Neuronal stem cell (in vitro differentiated cells): ENCODE results near the gene PWWP2B.

Source experiments
- DNase-seq: peaks from one replicate; pipeline ENCODE4 v3.0.0-alpha.2; 2013; ENCODE audit warnings: low spot score
- H2AFZ ChIP-seq: one replicate; pipeline ENCODE4 v1.6.1; 2013; ENCODE audit warnings: mild to moderate bottlenecking, low read length, inconsistent platforms
- H2AK5ac ChIP-seq: 2 replicates; pipeline ENCODE4 v1.6.1; 2013; ENCODE audit warnings: low read depth, mild to moderate bottlenecking, inconsistent platforms, low read length, moderate library complexity, mixed read lengths
- H2BK120ac ChIP-seq: 2 replicates; pipeline ENCODE4 v1.6.1; 2013; ENCODE audit warnings: low read depth, mild to moderate bottlenecking, inconsistent platforms, low read length, moderate library complexity, mixed read lengths
- H2BK12ac ChIP-seq: one replicate; pipeline ENCODE4 v1.6.1; 2013; ENCODE audit warnings: low read length, inconsistent platforms
- H2BK15ac ChIP-seq: 2 replicates; pipeline ENCODE4 v1.6.1; 2013; ENCODE audit warnings: mild to moderate bottlenecking, low read length, inconsistent platforms, mixed read lengths
- H2BK5ac ChIP-seq: one replicate; pipeline ENCODE4 v1.6.1; 2013; ENCODE audit warnings: inconsistent platforms, mild to moderate bottlenecking, low read length, moderate library complexity
- H3K14ac ChIP-seq: one replicate; pipeline ENCODE4 v1.6.1; 2013; ENCODE audit warnings: low read length, inconsistent platforms
- H3K18ac ChIP-seq: 2 replicates; pipeline ENCODE4 v1.6.1; 2013; ENCODE audit warnings: low read length, inconsistent platforms
- H3K23ac ChIP-seq: 2 replicates; pipeline ENCODE4 v1.6.1; 2013; ENCODE audit warnings: low read depth, mild to moderate bottlenecking, mixed read lengths, low read length, inconsistent platforms; ENCODE audit not compliant: poor library complexity
- H3K27ac ChIP-seq: replicated peaks from 3 replicates; pipeline ENCODE4 v1.5.1; 2013; ENCODE audit warnings: low read length, inconsistent platforms
- H3K27me3 ChIP-seq, 3 experiments: 2 replicates each; pipeline ENCODE4 v1.6.1; 2013; ENCODE audit warnings: low read length in 3 of 3, mild to moderate bottlenecking in 2 of 3, inconsistent platforms in 1 of 3, low read depth in 1 of 3, mixed read lengths in 1 of 3, moderate library complexity in 1 of 3; ENCODE audit not compliant: control insufficient read depth in 3 of 3, insufficient read depth in 3 of 3
- H3K36me3 ChIP-seq, 2 donors: replicated peaks in 1 of 2; 2 replicates each; pipeline ENCODE4 v1.6.1; 2013; ENCODE audit warnings: low read length in 2 of 2; ENCODE audit not compliant: control insufficient read depth in 2 of 2, insufficient read depth in 2 of 2
- H3K4ac ChIP-seq: 2 replicates; pipeline ENCODE4 v1.6.1; 2013; ENCODE audit warnings: inconsistent platforms, mild to moderate bottlenecking, low read length, moderate library complexity
- H3K4me1 ChIP-seq, 2 donors: 1 replicate in 1 of 2; 2 replicates in 1 of 2; pipeline ENCODE4 v1.6.1; 2013; ENCODE audit warnings: low read length in 2 of 2, low read depth in 1 of 2; ENCODE audit not compliant: control insufficient read depth in 2 of 2, insufficient read depth in 1 of 2
- H3K4me2 ChIP-seq: one replicate; pipeline ENCODE4 v1.6.1; 2013; ENCODE audit warnings: mild to moderate bottlenecking, low read length, inconsistent platforms; ENCODE audit not compliant: insufficient read depth, poor library complexity, severe bottlenecking
- H3K4me3 ChIP-seq, 2 donors: 2 replicates each; pipeline ENCODE4 v1.5.1; 2013; ENCODE audit warnings: low read length in 2 of 2, mild to moderate bottlenecking in 2 of 2, inconsistent platforms in 1 of 2, moderate library complexity in 1 of 2
- H3K79me1 ChIP-seq: one replicate; pipeline ENCODE4 v1.6.1; 2013; ENCODE audit warnings: low read depth, mild to moderate bottlenecking, inconsistent platforms, low read length, moderate library complexity
- H3K9ac ChIP-seq: one replicate; pipeline ENCODE4 v1.6.1; 2013; ENCODE audit warnings: mild to moderate bottlenecking, low read depth, low read length, inconsistent platforms; ENCODE audit not compliant: poor library complexity
- H3K9me3 ChIP-seq, 2 donors: replicated peaks in 1 of 2; 2 replicates each; pipeline versions ENCODE3 to v1.6.1; 2013; ENCODE audit warnings: low read length in 2 of 2, mild to moderate bottlenecking in 2 of 2, inconsistent platforms in 1 of 2, low read depth in 1 of 2, mixed read lengths in 1 of 2, moderate library complexity in 1 of 2; ENCODE audit not compliant: control insufficient read depth in 2 of 2, insufficient read depth in 1 of 2
- H4K8ac ChIP-seq: one replicate; pipeline ENCODE4 v1.6.1; 2013; ENCODE audit warnings: low read depth, mild to moderate bottlenecking, inconsistent platforms, low read length, moderate library complexity
- H4K91ac ChIP-seq: one replicate; pipeline ENCODE4 v1.6.1; 2013; ENCODE audit warnings: low read length, low read depth, mild to moderate bottlenecking, inconsistent platforms; ENCODE audit not compliant: poor library complexity
- WGBS, 2 donors: extraction: QIAGEN DNeasy Blood & Tissue Kit; methylation state at CpG; one replicate each; pipeline ENCODE4 v1.1.7; 2013; ENCODE audit warnings: missing lambda C conversion rate in 2 of 2, mixed read lengths in 1 of 2; ENCODE audit not compliant: insufficient read length in 2 of 2, insufficient replicate concordance in 1 of 2; ENCODE audit errors: extremely low coverage in 2 of 2; 5-methylcytosine and 5-hydroxymethylcytosine counted together

Gene PWWP2B

DNA sequence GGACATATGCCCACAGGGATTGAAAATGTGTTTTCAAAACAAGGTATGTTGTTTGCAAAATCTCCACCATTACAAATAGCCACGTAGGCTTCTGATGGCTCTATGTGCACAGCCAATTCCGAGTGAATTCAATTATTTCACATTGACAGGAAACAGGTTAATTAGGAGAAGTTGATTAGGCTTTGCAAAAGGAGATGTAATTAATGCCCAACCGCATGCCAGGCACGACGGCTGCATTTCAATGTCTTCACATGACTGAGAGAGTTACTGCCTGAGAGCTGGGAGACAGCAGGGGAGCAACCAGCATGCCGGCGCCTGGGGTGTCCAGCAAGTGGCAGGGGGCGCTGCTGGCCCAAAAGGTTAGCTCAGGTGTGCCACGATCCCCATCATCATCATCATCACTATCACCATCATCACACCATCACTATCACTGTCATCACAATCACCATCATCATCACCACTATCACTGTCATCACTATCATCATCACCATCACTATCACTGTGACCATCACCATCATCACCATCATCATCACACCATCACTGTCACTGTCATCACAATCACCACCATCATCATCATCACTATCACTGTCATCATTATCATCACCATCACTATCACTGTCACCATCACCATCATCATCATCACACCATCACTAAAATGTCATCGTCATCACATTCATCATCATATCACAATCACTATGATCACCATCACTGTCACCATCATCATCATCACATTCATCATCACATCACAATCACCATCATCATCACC, 30.2 kb downstream of the PWWP2B start:
- Histone ChIP-seq H3K18ac (no peak overlapping the region), H3K9ac (peak overlapping the region; percentile 31), H4K91ac (no peak overlapping the region), H2BK120ac (no peak overlapping the region), H2BK15ac (no peak overlapping the region), H3K14ac (no peak overlapping the region), H3K4ac (no peak overlapping the region), H2BK5ac (no peak overlapping the region), H3K27ac (no peak overlapping the region), H3K27me3 (peaks cover 0 to 1% (median 0%) of the 10 kb centered on the region in 3 experiments), H3K9me3 (peaks cover 0 to 7% of the 10 kb centered on the region in 2 donors), H3K36me3 (peaks cover 0 to 3% of the 10 kb centered on the region in 2 donors), H3K4me3 (no peak overlapping the region), H3K23ac (no peak overlapping the region), H2AK5ac (no peak overlapping the region), H3K79me1 (peaks cover 7% of the 10 kb centered on the region), H4K8ac (no peak overlapping the region), H3K4me1 (peaks cover 0 to 12% of the 10 kb centered on the region in 2 donors), H2BK12ac (no peak overlapping the region), H2AFZ (no peak overlapping the region), H3K4me2 (no peak overlapping the region)
- no peak for DNase-seq
- whole genome bisulfite sequencing, 2 donors, result 100% methylated on average over 1 of the region's 10 CpGs; no CpG with 5 or more reads in 1 of the 2 donors

DNA sequence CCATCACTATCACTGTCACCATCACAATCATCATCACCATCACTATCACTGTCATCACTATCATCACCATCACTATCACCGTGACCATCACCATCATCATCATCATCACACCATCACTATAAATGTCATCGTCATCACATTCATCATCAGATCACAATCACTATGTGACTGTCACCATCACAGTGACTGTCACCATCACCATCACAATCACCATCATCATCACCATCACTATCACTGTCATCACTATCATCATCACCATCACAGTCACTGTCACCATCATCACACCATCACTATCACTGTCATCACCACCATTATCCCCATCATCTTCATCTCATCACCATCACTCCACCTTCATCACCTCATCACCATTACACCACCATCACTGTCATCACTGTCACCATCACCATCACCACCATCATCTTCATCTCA, 31.0 kb downstream of the PWWP2B start:
- Histone ChIP-seq H3K36me3 (peaks cover 0 to 3% of the 10 kb centered on the region in 2 donors), H3K27ac (no peak overlapping the region), H2BK5ac (no peak overlapping the region), H3K18ac (no peak overlapping the region), H4K8ac (no peak overlapping the region), H3K4me2 (no peak overlapping the region), H2AFZ (no peak overlapping the region), H3K9ac (no peak overlapping the region), H3K79me1 (peaks cover 7% of the 10 kb centered on the region), H3K4ac (no peak overlapping the region), H2BK15ac (no peak overlapping the region), H3K4me1 (peaks cover 0 to 11% of the 10 kb centered on the region in 2 donors), H4K91ac (no peak overlapping the region), H3K23ac (no peak overlapping the region), H2BK12ac (no peak overlapping the region), H3K9me3 (peaks cover 0 to 7% of the 10 kb centered on the region in 2 donors), H2BK120ac (no peak overlapping the region), H3K27me3 (peaks cover 0 to 1% (median 0%) of the 10 kb centered on the region in 3 experiments), H3K14ac (no peak overlapping the region), H2AK5ac (no peak overlapping the region), H3K4me3 (no peak overlapping the region)
- WGBS, 2 donors, result no CpG with 5 or more reads among the region's 2 CpGs
- no peak for DNase-seq

DNA sequence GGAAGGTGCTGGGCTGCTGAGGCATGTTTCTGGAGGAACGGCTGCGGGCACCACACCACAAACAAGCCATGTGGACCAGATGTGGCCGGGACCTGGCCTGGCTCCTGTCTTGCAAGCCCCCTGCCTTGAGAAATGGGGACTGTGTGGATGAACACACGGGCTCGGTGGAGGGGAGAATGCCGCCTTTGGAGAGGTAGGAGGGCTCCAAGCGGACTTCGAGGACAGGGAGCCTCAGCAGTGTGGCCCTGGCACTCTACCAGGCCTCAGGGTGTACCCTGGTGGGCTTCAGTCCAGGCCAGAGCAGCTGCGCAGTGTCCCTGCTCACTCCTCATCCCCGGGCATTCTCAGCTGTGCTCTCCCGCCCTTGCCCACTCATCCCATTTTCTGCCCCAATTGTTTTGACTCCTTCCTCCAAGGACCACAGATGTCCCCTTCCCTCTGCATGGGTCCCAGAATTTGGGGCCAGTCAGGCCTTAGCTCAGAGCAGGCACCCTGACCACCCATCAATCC, 31.5 kb downstream of the PWWP2B start:
- peaks cover 0 to 7% of the 10 kb centered on the region in 2 donors for H3K9me3 ChIP-seq
- no peak overlapping the region for H3K9ac ChIP-seq
- peaks cover 7% of the 10 kb centered on the region for H3K79me1 ChIP-seq
- H4K8ac ChIP-seq, result no peak overlapping the region
- peaks cover 0 to 3% of the 10 kb centered on the region in 2 donors for H3K36me3 ChIP-seq
- no peak overlapping the region for H2AK5ac ChIP-seq
- no peak overlapping the region for H3K23ac ChIP-seq
- H3K27me3 ChIP-seq, result peaks cover 0 to 1% (median 0%) of the 10 kb centered on the region in 3 experiments
- no CpG with 5 or more reads among the region's 11 CpGs for WGBS, 2 donors
- H3K4me1 ChIP-seq, result peaks cover 0 to 11% of the 10 kb centered on the region in 2 donors
- H3K18ac ChIP-seq, result no peak overlapping the region
- no peak overlapping the region for H2BK120ac ChIP-seq
- no peak overlapping the region for H2BK12ac ChIP-seq
- no peak overlapping the region for H3K14ac ChIP-seq
- no peak overlapping the region for H3K27ac ChIP-seq
- no peak overlapping the region for H3K4ac ChIP-seq
- H4K91ac ChIP-seq, result no peak overlapping the region
- H3K4me2 ChIP-seq, result no peak overlapping the region
- H2BK5ac ChIP-seq, result no peak overlapping the region
- no peak overlapping the region for H2AFZ ChIP-seq
- no peak overlapping the region for H2BK15ac ChIP-seq
- DNase-seq, result no peak
- H3K4me3 ChIP-seq, result no peak overlapping the region
